CD14-positive monocyte (primary cell): ENCODE data around the gene CYB5RL. TPM values are rescaled to one million over a fixed set of nuclear protein-coding genes. Genes with fewer than 3 reads are reported as not detected.

Experiments
- DNase-seq, 3 donors: peaks; one replicate each; pipeline ENCODE4 v3.0.0-alpha.2; 2011 to 2022
- H2AFZ ChIP-seq: 2 replicates; pipeline ENCODE4 v1.6.0; 2012; ENCODE audit warnings: mild to moderate bottlenecking, low read depth, low read length, inconsistent platforms; ENCODE audit not compliant: insufficient read depth, poor library complexity, severe bottlenecking
- H3K27ac ChIP-seq, 2 donors: 1 replicate in 1 of 2; 2 replicates in 1 of 2; pipeline ENCODE4 v1.5.1; 2012 to 2013; ENCODE audit warnings: low read length in 2 of 2, control low read depth in 1 of 2, inconsistent platforms in 1 of 2, low read depth in 1 of 2, mild to moderate bottlenecking in 1 of 2
- H3K27me3 ChIP-seq, 2 donors: one replicate each; pipeline versions ENCODE4 v1.6.0 to v1.6.1; 2011 to 2013; ENCODE audit warnings: low read length in 2 of 2; ENCODE audit not compliant: control insufficient read depth in 2 of 2, insufficient read depth in 2 of 2
- H3K36me3 ChIP-seq, 2 donors: replicated peaks in 1 of 2; 1 replicate in 1 of 2; 2 replicates in 1 of 2; pipeline versions ENCODE4 v1.5.1 to v1.6.1; 2012 to 2013; ENCODE audit warnings: low read length in 2 of 2, control low read depth in 1 of 2, inconsistent platforms in 1 of 2, mild to moderate bottlenecking in 1 of 2; ENCODE audit not compliant: insufficient read depth in 2 of 2, control insufficient read depth in 1 of 2
- H3K4me1 ChIP-seq, 2 donors: 1 replicate in 1 of 2; 2 replicates in 1 of 2; pipeline versions ENCODE4 v1.5.1 to v1.6.1; 2012 to 2013; ENCODE audit warnings: low read length in 2 of 2, control low read depth in 1 of 2, inconsistent platforms in 1 of 2, mild to moderate bottlenecking in 1 of 2, moderate library complexity in 1 of 2; ENCODE audit not compliant: insufficient read depth in 2 of 2, control insufficient read depth in 1 of 2
- H3K4me2 ChIP-seq: replicated peaks from 2 replicates; pipeline ENCODE3; 2012; ENCODE audit warnings: low read length, moderate library complexity, mild to moderate bottlenecking; ENCODE audit not compliant: poor library complexity, severe bottlenecking; ENCODE audit errors: extremely low read depth
- H3K4me3 ChIP-seq, 3 experiments: fragments of 200-600 bp in 1 of 3; sonication (generic) in 1 of 3; replicated peaks in 1 of 3; 1 replicate in 2 of 3; 2 replicates in 1 of 3; pipeline ENCODE4 v1.5.1; 2011 to 2013; ENCODE audit warnings: low read length in 3 of 3, mild to moderate bottlenecking in 3 of 3, control low read depth in 2 of 3, low read depth in 2 of 3, inconsistent platforms in 1 of 3, moderate library complexity in 1 of 3
- H3K79me2 ChIP-seq: 2 replicates; pipeline ENCODE4 v1.6.0; 2012; ENCODE audit warnings: mild to moderate bottlenecking, control low read depth, inconsistent platforms, low read length, moderate library complexity; ENCODE audit not compliant: insufficient read depth
- H3K9ac ChIP-seq: 2 replicates; pipeline ENCODE4 v1.6.0; 2017; ENCODE audit warnings: low read length, mild to moderate bottlenecking; ENCODE audit not compliant: insufficient read depth, poor library complexity, severe bottlenecking
- H3K9me3 ChIP-seq, 2 donors: replicated peaks in 1 of 2; 1 replicate in 1 of 2; 2 replicates in 1 of 2; pipeline versions ENCODE4 v1.5.1 to v1.6.1; 2012 to 2013; ENCODE audit warnings: low read length in 2 of 2, control low read depth in 1 of 2; ENCODE audit not compliant: control insufficient read depth in 1 of 2, insufficient read depth in 1 of 2
- H4K20me1 ChIP-seq: 2 replicates; pipeline ENCODE4 v1.6.0; 2012; ENCODE audit warnings: mild to moderate bottlenecking, low read length, control low read depth, moderate library complexity; ENCODE audit not compliant: insufficient read depth
- H3K27ac Mint-ChIP-seq, 7 donors: one replicate each; pipeline ENCODE4 v1.8.0; 2020; ENCODE audit warnings: mild to moderate bottlenecking in 7 of 7, mixed read lengths in 7 of 7, moderate library complexity in 6 of 7, inconsistent platforms in 2 of 7
- H3K27me3 Mint-ChIP-seq, 3 donors: one replicate each; pipeline ENCODE4 v1.8.0; 2021 to 2022; ENCODE audit warnings: low read depth in 3 of 3, mild to moderate bottlenecking in 3 of 3, mixed read lengths in 3 of 3, moderate library complexity in 3 of 3, inconsistent platforms in 1 of 3
- H3K36me3 Mint-ChIP-seq, 2 donors: one replicate each; pipeline ENCODE4 v1.8.0; 2020; ENCODE audit warnings: mixed read lengths in 2 of 2, inconsistent platforms in 1 of 2, mild to moderate bottlenecking in 1 of 2
- H3K4me1 Mint-ChIP-seq: one replicate; pipeline ENCODE4 v1.8.0; 2020; ENCODE audit warnings: mild to moderate bottlenecking, mixed read lengths
- H3K4me3 Mint-ChIP-seq, 2 donors: one replicate each; pipeline ENCODE4 v1.8.0; 2020; ENCODE audit warnings: mild to moderate bottlenecking in 2 of 2, mixed read lengths in 2 of 2, moderate library complexity in 1 of 2
- H3K9me3 Mint-ChIP-seq, 7 donors: one replicate each; pipeline ENCODE4 v1.8.0; 2020 to 2022; ENCODE audit warnings: mixed read lengths in 7 of 7, mild to moderate bottlenecking in 6 of 7, moderate library complexity in 6 of 7, inconsistent platforms in 2 of 7
- WGBS: methylation state at CpG from one replicate; pipeline ENCODE4 v1.1.5; 2013; ENCODE audit warnings: missing lambda C conversion rate; ENCODE audit not compliant: insufficient coverage; 5-methylcytosine and 5-hydroxymethylcytosine counted together
- intact Hi-C, 2 donors: fragments of 100-400 bp; cut with micrococcal nuclease; formaldehyde crosslinking; loops; one replicate each; pipeline versions ENCODE4 v1.15.0 to v1.15.1; 2023
- polyA plus RNA-seq, 3 donors: library from polyadenylated mRNA; depleted of rRNA in 1 of 3; unstranded in 2 of 3; stranded (reverse) in 1 of 3; fragments of 300-500 nt in 2 of 3; fragments of >200 nt in 1 of 3; fragmentation: Illumina TruSeq in 2 of 3; gene quantifications; 1 replicate in 2 of 3; 2 replicates in 1 of 3; pipeline ENCODE4 v1.2.3, GENCODE V29; 2012 to 2021
- TF ChIP-seq, protein P1 (sequence below): fragments of 200-600 bp; IDR thresholded peaks from one replicate; pipeline ENCODE4 v1.8.0; 2022; ENCODE audit warnings: antibody characterized with exemption, mild to moderate bottlenecking

Gene CYB5RL
- polyA plus RNA-seq, 3 donors, result 0.76 to 3.9 (median 1.5) TPM

GRCh38 chr1:54239035-54239383 is 39.2 kb upstream of the CYB5RL start:
- Histone ChIP-seq H2AFZ (no peak overlapping the region), H3K9ac (peak overlapping the region; percentile 49), H3K79me2 (no peaks in the 10 kb centered on the region), H3K9me3 (no peaks in the 10 kb centered on the region), H4K20me1 (no peaks in the 10 kb centered on the region), H3K36me3 (peaks cover 5 to 28% of the 10 kb centered on the region in 2 donors), H3K27ac (peak overlapping the region; percentile 53 to 74), H3K4me1 (peaks cover 21 to 22% of the 10 kb centered on the region in 2 donors), H3K4me3 (no peak overlapping the region), H3K4me2 (peak overlapping the region; percentile 38), H3K27me3 (no peaks in the 10 kb centered on the region)
- Mint-ChIP-seq H3K36me3 (peaks cover 26 to 54% of the 10 kb centered on the region in 2 donors), H3K4me3 (peak overlapping the region in 1 of 2 donors; percentile 76), H3K27ac (peak overlapping the region; percentile 62 to 91 (median 84)), H3K27me3 (peaks cover 0 to 1% (median 0%) of the 10 kb centered on the region in 3 donors), H3K9me3 (no peaks in the 10 kb centered on the region), H3K4me1 (peaks cover 26% of the 10 kb centered on the region)
- peak in 2 of 3 donors; percentile 12 to 14 for DNase-seq
- WGBS, result 39% methylated on average over 3 of the region's 5 CpGs
- TF ChIP-seq, protein P1, sequence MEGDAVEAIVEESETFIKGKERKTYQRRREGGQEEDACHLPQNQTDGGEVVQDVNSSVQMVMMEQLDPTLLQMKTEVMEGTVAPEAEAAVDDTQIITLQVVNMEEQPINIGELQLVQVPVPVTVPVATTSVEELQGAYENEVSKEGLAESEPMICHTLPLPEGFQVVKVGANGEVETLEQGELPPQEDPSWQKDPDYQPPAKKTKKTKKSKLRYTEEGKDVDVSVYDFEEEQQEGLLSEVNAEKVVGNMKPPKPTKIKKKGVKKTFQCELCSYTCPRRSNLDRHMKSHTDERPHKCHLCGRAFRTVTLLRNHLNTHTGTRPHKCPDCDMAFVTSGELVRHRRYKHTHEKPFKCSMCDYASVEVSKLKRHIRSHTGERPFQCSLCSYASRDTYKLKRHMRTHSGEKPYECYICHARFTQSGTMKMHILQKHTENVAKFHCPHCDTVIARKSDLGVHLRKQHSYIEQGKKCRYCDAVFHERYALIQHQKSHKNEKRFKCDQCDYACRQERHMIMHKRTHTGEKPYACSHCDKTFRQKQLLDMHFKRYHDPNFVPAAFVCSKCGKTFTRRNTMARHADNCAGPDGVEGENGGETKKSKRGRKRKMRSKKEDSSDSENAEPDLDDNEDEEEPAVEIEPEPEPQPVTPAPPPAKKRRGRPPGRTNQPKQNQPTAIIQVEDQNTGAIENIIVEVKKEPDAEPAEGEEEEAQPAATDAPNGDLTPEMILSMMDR, result no peak
- intact Hi-C loops, result no loop called here

DNA sequence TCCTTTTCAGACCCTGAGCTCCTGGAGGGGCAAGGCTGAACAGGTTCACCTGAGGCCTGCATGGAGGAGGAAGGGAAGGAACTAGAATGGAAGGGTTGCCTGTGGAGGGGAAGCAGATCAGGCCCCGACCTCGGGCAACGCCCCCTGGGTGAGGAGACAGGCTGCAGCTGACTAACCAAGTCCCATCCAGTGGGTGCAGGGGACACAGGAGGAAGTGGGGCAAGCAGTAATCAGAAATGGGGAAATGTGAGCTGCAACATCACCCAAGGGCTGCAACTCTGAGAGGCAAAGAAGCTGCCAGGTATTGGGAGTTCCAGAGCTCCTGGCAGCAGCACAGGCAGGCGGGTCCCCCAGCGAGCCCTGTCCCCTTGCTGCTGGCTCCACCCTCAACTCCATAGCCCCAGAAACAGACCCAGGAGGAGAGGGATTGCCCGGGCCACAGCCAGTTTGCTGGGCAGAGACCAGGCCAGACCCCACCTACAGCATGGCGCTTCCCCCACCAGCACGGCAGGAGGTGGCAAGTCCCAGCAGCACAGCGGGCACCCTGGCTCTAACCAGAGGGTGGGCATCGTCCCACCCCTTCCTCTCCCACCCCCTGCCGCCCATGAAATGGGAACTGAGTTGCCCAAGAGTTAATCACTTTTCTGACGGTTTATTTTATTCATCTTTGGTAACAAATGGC is 38.7 kb upstream of the CYB5RL start:
- H2AFZ ChIP-seq, result peak overlapping the region; percentile 26
- H3K9me3 Mint-ChIP-seq, result no peaks in the 10 kb centered on the region
- intact Hi-C loops, result no loop called here
- no peaks in the 10 kb centered on the region for H4K20me1 ChIP-seq
- H3K4me3 Mint-ChIP-seq, result peak overlapping the region; percentile 41 to 76
- H3K27ac Mint-ChIP-seq, result peak overlapping the region; percentile 62 to 91 (median 84)
- peaks cover 26% of the 10 kb centered on the region for H3K4me1 Mint-ChIP-seq
- peaks cover 0 to 1% (median 0%) of the 10 kb centered on the region in 3 donors for H3K27me3 Mint-ChIP-seq
- peaks cover 26 to 49% of the 10 kb centered on the region in 2 donors for H3K36me3 Mint-ChIP-seq
- H3K4me1 ChIP-seq, result peaks cover 21 to 22% of the 10 kb centered on the region in 2 donors
- 0% methylated on average over 7 of the region's 12 CpGs for WGBS
- TF ChIP-seq, protein P1, result no peak
- H3K79me2 ChIP-seq, result no peaks in the 10 kb centered on the region
- H3K4me3 ChIP-seq, result no peak overlapping the region
- peak overlapping the region; percentile 49 for H3K9ac ChIP-seq
- DNase-seq, result peak; percentile 82 to 85 (median 83)
- no peaks in the 10 kb centered on the region for H3K27me3 ChIP-seq
- H3K4me2 ChIP-seq, result peak overlapping the region; percentile 38
- no peaks in the 10 kb centered on the region for H3K9me3 ChIP-seq
- H3K27ac ChIP-seq, result peak overlapping the region; percentile 53 to 74
- peaks cover 5 to 28% of the 10 kb centered on the region in 2 donors for H3K36me3 ChIP-seq
